H1 (cell line): ENCODE measurements around the gene KCNJ9. TPM values are rescaled to one million over a fixed set of nuclear protein-coding genes. Genes with fewer than 3 reads are reported as not detected.
"Not testable (repeated sequence)": the region's sequence is repeated elsewhere in the genome, so short reads cannot be mapped to it uniquely, and the experiment has no call there.

ENCODE experiments used
- CTCF ChIA-PET: fragments of 300-600 bp; sonication (Branson Sonifier 250); formaldehyde crosslinking; loops from one replicate; lab custom pipeline; 2021; ENCODE audit not compliant: partially characterized antibody; lab: Charles Lee
- POLR2A ChIA-PET: fragments of 300-600 bp; sonication (Branson Sonifier 250); formaldehyde crosslinking; loops from one replicate; lab custom pipeline; 2021; ENCODE audit warnings: inconsistent platforms; ENCODE audit not compliant: partially characterized antibody; lab: Charles Lee
- DNase-seq, 2 experiments: peaks; one replicate each; pipeline versions ENCODE4 v3.0.0 to v3.0.0-alpha.2; 2010 to 2022; ENCODE audit warnings: low spot score in 2 of 2, low read depth in 1 of 2, mixed read lengths in 1 of 2
- FAIRE-seq: peaks from 2 replicates; lab custom pipeline; 2011; peaks lifted over from hg19 to GRCh38; lab: Jason Lieb, UNC
- H2AFZ ChIP-seq: 2 replicates; pipeline ENCODE4 v1.8.1; 2012; ENCODE audit warnings: low read length, inconsistent platforms
- H2AK5ac ChIP-seq: 2 replicates; pipeline ENCODE4 v1.6.1; 2013; ENCODE audit warnings: low read depth, low read length
- H2BK120ac ChIP-seq: replicated peaks from 2 replicates; pipeline ENCODE3; 2013; ENCODE audit warnings: low read depth, low read length, inconsistent platforms
- H2BK12ac ChIP-seq: 2 replicates; pipeline ENCODE4 v1.6.1; 2013; ENCODE audit warnings: low read depth, low read length
- H2BK15ac ChIP-seq: 2 replicates; pipeline ENCODE4 v1.6.1; 2013; ENCODE audit warnings: low read length
- H2BK20ac ChIP-seq: 2 replicates; pipeline ENCODE4 v1.6.1; 2013; ENCODE audit warnings: low read length
- H2BK5ac ChIP-seq: 2 replicates; pipeline ENCODE4 v1.6.1; 2013; ENCODE audit warnings: low read depth, low read length
- H3K14ac ChIP-seq: 2 replicates; pipeline ENCODE4 v1.6.1; 2013; ENCODE audit warnings: inconsistent platforms; ENCODE audit not compliant: insufficient read length
- H3K18ac ChIP-seq: 2 replicates; pipeline ENCODE4 v1.6.1; 2013; ENCODE audit warnings: low read length; ENCODE audit errors: extremely low read depth
- H3K23ac ChIP-seq: 2 replicates; pipeline ENCODE4 v1.6.1; 2013; ENCODE audit warnings: inconsistent platforms; ENCODE audit not compliant: insufficient read length
- H3K23me2 ChIP-seq: 2 replicates; pipeline ENCODE4 v1.6.1; 2013; ENCODE audit warnings: low read depth, low read length
- H3K27ac ChIP-seq: 2 replicates; pipeline ENCODE4 v1.6.1; 2011; ENCODE audit warnings: low read depth, low read length, inconsistent platforms
- H3K27me3 ChIP-seq, 4 experiments: replicated peaks in 1 of 4; 1 replicate in 1 of 4; 2 replicates in 3 of 4; pipeline versions ENCODE4 v1.6.1 to v1.8.1; 2011 to 2013; ENCODE audit warnings: low read length in 3 of 4, mild to moderate bottlenecking in 3 of 4, inconsistent platforms in 2 of 4, mixed read lengths in 2 of 4, moderate library complexity in 1 of 4; ENCODE audit not compliant: control insufficient read depth in 3 of 4, insufficient read depth in 3 of 4; ENCODE audit errors: extremely low read depth in 1 of 4
- H3K36me3 ChIP-seq, 4 experiments: 2 replicates each; pipeline versions ENCODE4 v1.6.1 to v1.8.1; 2011 to 2013; ENCODE audit warnings: mild to moderate bottlenecking in 4 of 4, low read length in 3 of 4, moderate library complexity in 2 of 4, control low read depth in 1 of 4, inconsistent platforms in 1 of 4; ENCODE audit not compliant: insufficient read depth in 4 of 4, control insufficient read depth in 2 of 4
- H3K4ac ChIP-seq: replicated peaks from 2 replicates; pipeline ENCODE3; 2013; ENCODE audit warnings: low read length, low read depth, mixed read lengths, inconsistent platforms; ENCODE audit not compliant: insufficient read length
- H3K4me1 ChIP-seq, 4 experiments: replicated peaks in 1 of 4; 1 replicate in 1 of 4; 2 replicates in 3 of 4; pipeline versions ENCODE4 v1.6.1 to v1.8.1; 2011 to 2013; ENCODE audit warnings: low read length in 3 of 4, inconsistent platforms in 2 of 4, mixed read lengths in 1 of 4; ENCODE audit not compliant: insufficient read depth in 4 of 4, control insufficient read depth in 3 of 4
- H3K4me2 ChIP-seq, 2 experiments: 2 replicates each; pipeline versions ENCODE4 v1.6.1 to v1.8.1; 2011 to 2013; ENCODE audit warnings: low read depth in 2 of 2, low read length in 2 of 2, control low read depth in 1 of 2, inconsistent platforms in 1 of 2, mild to moderate bottlenecking in 1 of 2; ENCODE audit not compliant: insufficient read depth in 1 of 2
- H3K4me3 ChIP-seq, 4 experiments: fragments of 200-600, 300-600 bp in 1 of 4; sonication (generic), shearing (Covaris generic), sonication (Bioruptor Twin) in 1 of 4; 2 replicates each; pipeline versions ENCODE4 v1.5.1 to v1.8.1; 2011 to 2016; ENCODE audit warnings: low read length in 4 of 4, low read depth in 3 of 4, control low read depth in 2 of 4, inconsistent platforms in 2 of 4, mild to moderate bottlenecking in 2 of 4, mixed read lengths in 1 of 4, moderate library complexity in 1 of 4; ENCODE audit not compliant: insufficient read depth in 2 of 4; ENCODE audit errors: extremely low read depth in 1 of 4
- H3K56ac ChIP-seq: replicated peaks from 2 replicates; pipeline ENCODE3; 2013; ENCODE audit warnings: low read depth, mild to moderate bottlenecking, mixed read lengths, low read length, inconsistent platforms; ENCODE audit not compliant: insufficient read length
- H3K79me1 ChIP-seq: 2 replicates; pipeline ENCODE4 v1.6.1; 2013; ENCODE audit warnings: low read depth, low read length, control low read depth
- H3K79me2 ChIP-seq, 2 experiments: 2 replicates each; pipeline versions ENCODE4 v1.6.1 to v1.8.1; 2012 to 2013; ENCODE audit warnings: low read length in 2 of 2, mild to moderate bottlenecking in 2 of 2, inconsistent platforms in 1 of 2; ENCODE audit not compliant: insufficient read depth in 2 of 2, control insufficient read depth in 1 of 2
- H3K9ac ChIP-seq, 4 experiments: replicated peaks in 1 of 4; 1 replicate in 1 of 4; 2 replicates in 3 of 4; pipeline versions ENCODE4 v1.6.1 to v1.8.1; 2011 to 2013; ENCODE audit warnings: low read depth in 3 of 4, low read length in 3 of 4, control low read depth in 2 of 4, mild to moderate bottlenecking in 2 of 4, moderate library complexity in 2 of 4, inconsistent platforms in 1 of 4; ENCODE audit errors: extremely low read depth in 1 of 4
- H3K9me3 ChIP-seq, 2 experiments: 2 replicates each; pipeline versions ENCODE4 v1.6.1 to v1.8.1; 2012 to 2013; ENCODE audit warnings: mild to moderate bottlenecking in 2 of 2, moderate library complexity in 2 of 2, control low read depth in 1 of 2, inconsistent platforms in 1 of 2, low read depth in 1 of 2, low read length in 1 of 2, mixed read lengths in 1 of 2; ENCODE audit not compliant: insufficient read depth in 2 of 2
- H4K20me1 ChIP-seq, 2 experiments: replicated peaks in 1 of 2; 2 replicates each; pipeline versions ENCODE3 to v1.8.1; 2011 to 2013; ENCODE audit warnings: inconsistent platforms in 2 of 2, low read length in 2 of 2, mild to moderate bottlenecking in 1 of 2; ENCODE audit not compliant: insufficient read depth in 2 of 2, control insufficient read depth in 1 of 2
- H4K5ac ChIP-seq: 2 replicates; pipeline ENCODE4 v1.6.1; 2013; ENCODE audit warnings: low read length, low read depth, mixed read lengths, inconsistent platforms; ENCODE audit not compliant: insufficient read length
- H4K8ac ChIP-seq: 2 replicates; pipeline ENCODE4 v1.8.0; 2013; ENCODE audit warnings: mild to moderate bottlenecking, moderate library complexity, low read length, inconsistent platforms; ENCODE audit not compliant: insufficient read depth; ENCODE audit errors: extremely low read depth
- H4K91ac ChIP-seq: replicated peaks from 2 replicates; pipeline ENCODE3; 2013; ENCODE audit warnings: low read length, mixed read lengths, inconsistent platforms; ENCODE audit not compliant: insufficient read length
- WGBS, 2 experiments: shearing (Covaris generic) in 1 of 2; methylation state at CpG; one replicate each; pipeline versions ENCODE4 v1.1.6 to v1.1.7; 2013 to 2015; ENCODE audit warnings: low lambda C conversion rate in 2 of 2, mixed read lengths in 2 of 2, inconsistent platforms in 1 of 2, low coverage in 1 of 2, missing lambda C conversion rate in 1 of 2; ENCODE audit not compliant: insufficient replicate concordance in 2 of 2, insufficient coverage in 1 of 2, insufficient read length in 1 of 2; ENCODE audit errors: extremely low coverage in 1 of 2, missing lambda C conversion rate in 1 of 2; 5-methylcytosine and 5-hydroxymethylcytosine counted together
- polyA plus RNA-seq, 7 experiments: library from polyadenylated mRNA; depleted of rRNA in 3 of 7; stranded (reverse) in 5 of 7; unstranded in 2 of 7; fragments of >200 nt in 5 of 7; fragments of 200-250 nt in 2 of 7; gene quantifications; 1 replicate in 5 of 7; 2 replicates in 1 of 7; 4 replicates in 1 of 7; pipeline versions ENCODE4 v1.2.1 to v1.2.3, GENCODE V29; 2011 to 2013; ENCODE audit warnings: missing spikeins in 2 of 7, mixed read lengths in 2 of 7
- total RNA-seq: library from RNA; stranded (reverse); fragmentation: NEBNext Ultra II Directional; extraction: Animal tissue kit (Norgen Biotek cat#: 25700); gene quantifications from 2 replicates; pipeline ENCODE4 v1.2.1, GENCODE V29; 2021

The KCNJ9 gene
- total and polyA plus RNA-seq, 2 of the 8 experiments (the other 6 are each of a cell fraction or from before 2014, with no cell fraction given) = 0.02 to 0.13 TPM

DNA sequence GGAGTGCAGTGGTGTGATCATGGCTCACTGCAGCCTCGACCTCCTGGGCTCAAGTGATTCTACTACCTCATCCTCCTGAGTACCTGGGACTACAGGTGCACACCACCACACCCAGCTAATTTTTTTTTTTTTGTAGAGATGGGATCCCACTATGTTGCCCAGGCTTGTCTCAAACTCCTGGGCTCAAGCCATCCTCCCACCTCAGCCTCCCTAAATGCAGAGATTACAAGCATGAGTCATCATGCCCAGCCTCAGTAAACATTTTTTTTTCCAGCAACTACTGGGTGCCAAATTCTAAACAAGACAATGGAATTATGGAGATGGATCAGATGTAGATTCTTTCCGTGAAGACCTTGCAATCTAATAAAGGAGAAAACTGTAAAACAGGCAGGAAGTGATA, 31.2 kb upstream of the KCNJ9 start:
- DNase-seq, H4K20me1 ChIP-seq, H3K9ac ChIP-seq, H3K56ac ChIP-seq, H2AK5ac ChIP-seq, H2BK20ac ChIP-seq, H3K18ac ChIP-seq, H2AFZ ChIP-seq, H3K4ac ChIP-seq, H3K27me3 ChIP-seq, H2BK5ac ChIP-seq, H2BK120ac ChIP-seq, H3K36me3 ChIP-seq, H3K79me2 ChIP-seq, H3K23ac ChIP-seq, H3K9me3 ChIP-seq, H4K8ac ChIP-seq, FAIRE-seq, H3K23me2 ChIP-seq, H3K14ac ChIP-seq, H4K91ac ChIP-seq, H3K4me3 ChIP-seq, H2BK12ac ChIP-seq, H3K27ac ChIP-seq, H2BK15ac ChIP-seq, H3K79me1 ChIP-seq, H4K5ac ChIP-seq, H3K4me2 ChIP-seq: not testable (repeated sequence)
- ChIA-PET POLR2A (interaction anchor here (0.6 to 1.8 kb wide), 3 partner anchors 9 to 32 kb away, joined by 3 to 4 read pairs (median 4); no protein-coding TSS in a partner anchor), CTCF (interaction anchor here (0.6 to 50.1 kb wide), 3 partner anchors 7 to 251 kb away, joined by 3 to 1874 read pairs (median 1874); partner anchors contain the start of genes IGSF8, KCNJ10 and KCNJ9)
- H3K4me1 ChIP-seq = peaks cover 10 to 24% (median 16%) of the 10 kb centered on the region in 4 experiments
- WGBS, 2 experiments = 79% methylated on average over 2 of the region's 2 CpGs; no CpG with 5 or more reads in 1 of the 2 experiments
